Muscle of arm (tissue), 12 donors: ENCODE measurements around the gene FXYD5. TPM values are rescaled to one million over a fixed set of nuclear protein-coding genes. Genes with fewer than 3 reads are reported as not detected.
"Not testable (repeated sequence)": the region's sequence is repeated elsewhere in the genome, so short reads cannot be mapped to it uniquely, and the experiment has no call there.

Source experiments
- DNase-seq: peaks from one replicate; pipeline ENCODE4 v3.0.0-alpha.2; 2013
- polyA plus RNA-seq, 12 donors: library from polyadenylated mRNA; unstranded; fragments of 120-200 nt; gene quantifications; one replicate each; pipeline ENCODE4 v1.2.1, GENCODE V29; 2013; ENCODE audit not compliant: insufficient read length in 12 of 12

FXYD5 gene
- polyA plus RNA-seq, 12 donors: 15.6 to 81.8 (median 18.8) TPM; not detected in 1

GRCh38 chr19:35135389-35135909 is 19.1 kb upstream of the FXYD5 start:
- peak; percentile 92 for DNase-seq

- DNase-seq: no peak
Observed at GRCh38 chr19:35136231-35136630, 18.3 kb upstream of the FXYD5 start.

- no peak for DNase-seq
Observed at GRCh38 chr19:35136977-35137702, 17.4 kb upstream of the FXYD5 start.

GRCh38 chr19:35138305-35138892 is 16.1 kb upstream of the FXYD5 start, which contains the start of gene FXYD1:
TSS of gene FXYD1 (plus strand) at chr19:35138824. CDS start at chr19:35140080, 1,256 bp downstream.
- peak; percentile 87 for DNase-seq

GRCh38 chr19:35140207-35140961 is 14.2 kb upstream of the FXYD5 start:
- DNase-seq: no peak

- peak; percentile 74 for DNase-seq
Observed at GRCh38 chr19:35140962-35141836, 13.3 kb upstream of the FXYD5 start.

- DNase-seq: no peak
Observed at GRCh38 chr19:35141837-35142605, 12.5 kb upstream of the FXYD5 start.

- DNase-seq: no peak
Observed at GRCh38 chr19:35142606-35143230, 11.8 kb upstream of the FXYD5 start.

- DNase-seq: no peak
Observed at GRCh38 chr19:35143231-35143715, 11.3 kb upstream of the FXYD5 start, which contains the start of gene FXYD7. TSS of gene FXYD7 (plus strand) at chr19:35143255. CDS start at chr19:35143334, 79 bp downstream.

GRCh38 chr19:35143818-35144217 is 10.7 kb upstream of the FXYD5 start:
- no peak for DNase-seq

- DNase-seq: no peak
Observed at GRCh38 chr19:35144259-35144599, 10.3 kb upstream of the FXYD5 start.

GRCh38 chr19:35144600-35145436 is 9.7 kb upstream of the FXYD5 start:
- DNase-seq: no peak

- DNase-seq: no peak
Observed at GRCh38 chr19:35146746-35147459, 7.6 kb upstream of the FXYD5 start.

GRCh38 chr19:35149463-35149862 is 5.1 kb upstream of the FXYD5 start:
- DNase-seq: no peak

GRCh38 chr19:35150445-35150844 is 4.1 kb upstream of the FXYD5 start:
- DNase-seq: no peak

- no peak for DNase-seq
Observed at GRCh38 chr19:35151273-35152065, 3.1 kb upstream of the FXYD5 start.

GRCh38 chr19:35153129-35153522 is 1.4 kb upstream of the FXYD5 start:
- not testable (repeated sequence) for DNase-seq
